Measurements from ENCODE around the gene SIM1.

SIM1 gene

GRCh38 chr6:100457311-100457990 lies 7.3 kb downstream of the SIM1 start:
- DNase-seq (ENCODE audit: low read depth in 1 of 2, low spot score in 1 of 2): no peak

DNA sequence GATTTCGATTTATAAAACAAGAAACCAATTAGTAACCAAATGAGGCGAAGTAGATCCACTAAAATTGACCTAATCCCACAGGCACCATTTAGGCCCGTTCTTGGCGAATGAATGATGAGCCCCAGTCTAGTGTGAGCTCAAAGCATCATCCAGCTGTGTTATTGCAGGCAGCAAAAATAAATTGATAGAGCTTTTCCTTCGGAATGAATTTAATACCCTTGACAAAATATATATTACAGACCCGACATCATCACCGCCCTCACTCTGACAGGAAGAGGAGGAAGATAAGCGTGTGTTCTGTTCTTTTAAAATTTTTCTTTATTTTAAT lies 7.8 kb downstream of the SIM1 start:
- DNase-seq (ENCODE audit: low read depth in 1 of 2, low spot score in 1 of 2): no peak

GRCh38 chr6:100456141-100456907 lies 8.4 kb downstream of the SIM1 start:
- DNase-seq (ENCODE audit: low read depth in 1 of 2, low spot score in 1 of 2): no peak

- DNase-seq (ENCODE audit: low read depth in 1 of 2, low spot score in 1 of 2): no peak
These were observed 9.2 kb downstream of the SIM1 start for GRCh38 chr6:100455230-100456124.

GRCh38 chr6:100454551-100455229 lies 10.0 kb downstream of the SIM1 start:
- no peak for DNase-seq (ENCODE audit: low read depth in 1 of 2, low spot score in 1 of 2)

DNA sequence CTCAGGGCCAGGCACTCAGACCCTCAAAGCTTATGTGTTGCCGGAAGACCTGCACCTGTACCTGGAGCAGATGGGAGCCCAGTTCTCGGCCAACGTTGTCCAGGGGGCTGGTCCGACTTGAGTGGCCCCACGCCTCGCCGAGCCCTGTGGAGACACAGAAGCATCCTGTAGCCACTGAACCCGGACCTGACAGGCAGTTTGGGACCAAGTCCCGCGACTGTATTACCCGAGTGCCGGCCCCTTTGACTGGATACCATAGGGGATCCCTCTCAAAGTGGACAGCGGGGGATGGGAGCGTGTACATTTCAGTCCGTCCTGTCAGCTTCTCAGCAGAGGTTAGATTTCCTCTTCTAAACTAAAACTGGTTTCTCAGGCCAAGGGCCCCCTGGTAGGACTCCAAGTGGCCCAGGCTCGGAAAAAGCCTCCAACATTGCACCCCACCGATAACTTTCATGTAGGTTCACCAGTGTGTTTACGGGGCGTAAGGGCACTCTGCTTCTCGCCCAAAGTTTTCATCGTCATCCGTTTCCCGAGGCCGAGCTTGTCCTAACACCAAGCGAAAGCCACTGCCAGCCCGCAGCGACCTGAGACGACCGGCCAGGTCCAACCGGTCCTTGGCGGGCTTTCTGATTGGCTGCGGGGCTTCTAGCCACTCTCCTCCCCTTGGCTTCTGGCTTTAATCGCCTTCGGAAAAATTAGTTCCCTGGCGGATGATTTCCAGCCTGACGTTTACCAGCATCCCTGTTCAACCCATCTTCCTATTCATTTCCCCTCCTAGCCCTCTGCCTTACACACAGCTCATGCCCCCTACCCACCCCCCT lies 10.8 kb downstream of the SIM1 start:
- DNase-seq (ENCODE audit: low read depth in 1 of 2, low spot score in 1 of 2): no peak

DNA sequence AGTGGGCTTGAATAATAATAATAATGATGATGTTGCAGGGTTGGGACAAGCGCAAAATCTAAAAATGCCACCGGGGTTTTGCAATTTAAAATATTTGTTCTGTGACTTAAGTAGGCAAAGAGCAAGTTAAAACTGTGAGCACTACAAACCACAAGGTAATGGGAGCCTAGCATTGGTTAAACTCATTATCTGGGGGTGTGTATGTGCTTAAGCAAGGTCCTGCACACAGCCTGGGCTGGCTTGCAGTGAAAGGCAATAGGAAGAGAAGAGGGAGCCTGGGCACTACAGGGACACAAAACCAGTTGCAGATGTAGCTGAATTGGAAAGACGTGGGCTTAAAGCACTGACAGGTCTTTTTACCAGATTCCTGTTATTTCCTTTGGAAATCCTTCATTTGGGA lies 11.7 kb downstream of the SIM1 start:
- no peak for DNase-seq (ENCODE audit: low read depth in 1 of 2, low spot score in 1 of 2)

GRCh38 chr6:100451577-100451976 lies 13.1 kb downstream of the SIM1 start:
- no peak for DNase-seq (ENCODE audit: low read depth in 1 of 2, low spot score in 1 of 2)

DNA sequence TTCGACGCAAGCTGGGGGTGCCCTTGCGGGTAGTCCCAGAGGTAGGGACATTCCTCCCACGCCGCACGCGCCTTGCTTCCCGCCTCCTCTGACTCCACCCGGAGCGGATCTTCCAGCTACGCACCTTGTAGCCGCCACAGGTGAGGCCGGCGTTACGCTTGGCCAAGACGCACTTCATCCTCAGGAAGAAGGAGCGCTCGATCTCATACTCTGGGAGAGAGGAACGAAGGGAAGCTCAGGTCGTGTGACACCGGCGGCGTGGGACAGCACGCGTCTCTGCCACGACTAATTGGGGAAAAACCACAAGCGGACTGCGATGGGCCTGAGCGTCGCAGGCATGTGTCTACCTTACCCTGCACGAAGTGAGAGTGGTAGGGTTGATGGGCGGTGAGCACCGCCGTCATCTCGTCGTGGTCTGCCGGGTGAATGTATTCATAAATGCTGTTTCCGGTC lies 15.5 kb downstream of the SIM1 start:
- no peak for DNase-seq (ENCODE audit: low read depth in 1 of 2, low spot score in 1 of 2)

DNA sequence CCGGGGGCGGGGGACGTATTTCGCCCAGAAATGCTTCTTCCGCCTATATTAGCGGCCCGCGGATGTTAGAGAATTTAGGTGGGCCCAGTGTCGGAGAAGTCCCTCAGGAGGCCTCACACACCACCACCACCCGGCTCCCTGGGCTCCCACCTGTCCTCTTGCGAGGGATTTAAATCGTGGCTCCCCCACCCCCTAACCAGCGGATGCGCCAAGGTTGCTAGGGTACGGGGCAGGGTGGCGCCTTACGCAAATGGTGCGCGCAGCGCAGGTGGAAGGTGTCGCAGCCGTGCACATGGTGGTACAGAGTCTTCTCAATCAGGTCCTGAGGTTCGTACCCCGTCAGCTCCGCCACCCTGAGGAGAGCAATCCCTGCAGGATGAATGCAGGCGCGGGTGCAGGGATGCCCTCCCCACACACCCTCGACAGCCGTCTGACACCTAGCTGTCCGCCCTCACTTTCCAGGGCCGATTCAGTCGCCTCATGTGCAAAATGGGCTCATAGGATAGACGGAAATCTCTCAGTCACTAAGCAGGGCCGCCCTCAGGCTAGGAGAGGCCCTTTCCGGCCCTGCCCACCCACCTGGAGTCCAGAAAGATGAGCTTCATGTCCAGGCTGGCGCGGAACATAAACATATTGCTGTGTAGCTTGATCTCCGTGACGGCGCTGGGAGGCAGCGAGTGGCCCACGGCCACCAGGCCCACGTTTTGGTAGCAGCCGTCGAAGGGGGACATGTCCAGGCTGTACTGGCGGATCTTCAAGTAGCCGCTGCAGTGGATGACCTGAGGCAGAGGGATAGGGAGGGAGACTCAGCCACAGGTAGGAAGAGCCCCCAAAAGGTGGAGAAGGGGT lies 16.6 kb downstream of the SIM1 start:
- no peak for DNase-seq (ENCODE audit: low read depth in 1 of 2, low spot score in 1 of 2)

GRCh38 chr6:100447081-100447899 lies 17.4 kb downstream of the SIM1 start:
- DNase-seq (ENCODE audit: low read depth in 1 of 2, low spot score in 1 of 2): no peak

GRCh38 chr6:100446115-100447080 lies 18.3 kb downstream of the SIM1 start:
- no peak for DNase-seq (ENCODE audit: low read depth in 1 of 2, low spot score in 1 of 2)

- DNase-seq (ENCODE audit: low read depth in 1 of 2, low spot score in 1 of 2): no peak
These were observed 19.2 kb downstream of the SIM1 start for GRCh38 chr6:100445512-100445911.

DNA sequence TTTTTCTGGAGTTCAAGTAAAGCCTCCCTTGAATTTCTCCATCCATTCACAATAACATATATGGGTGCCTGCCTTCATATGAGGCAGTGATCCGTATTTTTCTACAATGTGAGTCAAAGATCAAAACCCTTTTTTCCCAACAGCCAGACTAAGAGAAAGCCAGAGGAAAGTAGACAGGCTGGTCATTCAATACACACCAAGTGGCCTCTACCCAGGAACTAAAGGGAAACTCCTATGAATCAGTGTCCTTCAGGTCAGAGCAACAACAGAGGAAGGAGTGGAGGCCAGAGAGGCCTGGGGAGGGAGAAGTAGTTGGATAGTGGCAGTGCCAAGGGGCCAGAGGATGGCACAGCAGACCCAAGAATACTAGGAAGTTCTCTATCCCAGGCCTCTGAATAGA lies 23.8 kb downstream of the SIM1 start:
- no peak for DNase-seq (ENCODE audit: low read depth in 1 of 2, low spot score in 1 of 2)

DNA sequence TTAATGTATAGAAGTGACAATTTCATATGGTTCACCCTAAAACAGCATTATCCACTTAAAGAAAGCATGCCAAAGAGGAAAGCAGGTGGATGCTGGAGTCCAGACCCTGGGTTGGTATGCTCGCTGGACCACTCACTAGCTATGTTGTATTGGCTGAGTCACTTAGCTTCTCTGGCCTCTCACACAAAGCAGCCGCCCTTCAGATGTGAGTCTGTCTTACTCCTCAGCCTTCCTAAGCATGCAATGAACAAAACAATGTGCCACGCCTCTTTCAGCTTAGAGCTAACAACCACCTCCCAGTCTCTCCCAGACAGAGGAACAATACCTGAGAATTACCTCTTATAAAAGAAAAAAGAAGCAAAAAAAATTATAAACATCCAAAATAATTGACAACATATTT lies 29.4 kb downstream of the SIM1 start:
- no peak for DNase-seq (ENCODE audit: low read depth in 1 of 2, low spot score in 1 of 2)

- no peak for DNase-seq (ENCODE audit: low read depth in 1 of 2, low spot score in 1 of 2)
These were observed 30.8 kb downstream of the SIM1 start for GRCh38 chr6:100433726-100434435.

GRCh38 chr6:100432136-100432535 lies 32.6 kb downstream of the SIM1 start:
- DNase-seq (ENCODE audit: low read depth in 1 of 2, low spot score in 1 of 2): no peak

Measured in activated CD4-positive, alpha-beta T cell treated with anti-CD3 and anti-CD28 coated beads, Interleukin-2, amount 50 U/mL, for 24 hours (primary cell).